Measurements from ENCODE around the gene HSD3B7.

DNA sequence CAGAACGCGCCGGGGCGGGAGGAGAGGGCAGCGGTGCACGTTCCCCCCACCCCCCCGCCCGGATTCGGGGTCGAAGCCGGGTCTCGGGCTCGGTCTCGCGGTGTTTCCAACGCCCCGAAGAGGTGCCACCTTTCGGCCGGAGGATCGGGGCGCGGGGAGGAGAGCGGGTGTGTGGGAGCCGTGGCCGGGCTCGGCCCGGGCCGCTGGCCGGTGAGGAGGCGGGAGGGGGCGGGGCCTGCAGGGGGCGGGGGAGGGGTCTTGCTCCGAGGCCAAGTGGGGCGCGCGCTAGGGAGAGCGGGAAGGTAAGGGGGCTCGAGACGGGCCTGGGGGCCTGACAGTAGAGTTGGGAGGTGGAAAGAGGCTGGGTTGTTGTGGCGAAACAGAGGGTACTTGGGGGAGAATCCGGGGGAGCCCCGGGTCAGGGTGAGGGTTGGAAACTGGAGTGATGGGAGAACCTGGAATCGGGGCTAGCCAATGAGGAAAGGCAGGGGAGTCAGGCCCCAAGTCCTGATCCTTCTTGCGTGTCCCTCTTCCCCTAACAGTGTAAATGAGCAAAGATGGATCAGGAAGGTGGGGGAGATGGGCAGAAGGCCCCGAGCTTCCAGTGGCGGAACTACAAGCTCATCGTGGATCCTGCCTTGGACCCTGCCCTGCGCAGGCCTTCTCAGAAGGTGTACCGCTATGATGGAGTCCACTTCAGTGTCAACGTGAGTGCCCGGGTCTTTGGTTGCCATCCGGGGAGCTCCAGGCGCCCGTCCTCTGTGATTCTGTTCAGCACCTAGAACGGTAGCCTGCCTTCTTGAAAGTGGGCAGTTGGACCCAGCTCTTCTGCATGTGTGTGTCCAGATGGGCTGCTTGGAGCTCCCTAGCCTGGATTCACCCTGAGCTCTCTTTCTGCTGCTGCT lies 26.6 kb upstream of the HSD3B7 start:
- TF ChIP-seq CTCF (IDR thresholded peaks at IDR 0.05; ENCODE audit: borderline replicate concordance, extremely low read depth, low read length, poor library complexity, severe bottlenecking) (peak; percentile 14), EZH2 (IDR thresholded peaks at IDR 0.05; ENCODE audit: borderline replicate concordance, low read depth, low read length, severe bottlenecking) (no peak)
